ENCODE measurements around the gene DSCAML1.

- TF ChIP-seq FOXA1 (IDR thresholded peaks at IDR 0.05) (no peak), LEF1 (IDR thresholded peaks at IDR 0.05; ENCODE audit: borderline replicate concordance) (no peak), SP1 (IDR thresholded peaks at IDR 0.05) (no peak), HDGF (IDR thresholded peaks at IDR 0.05; ENCODE audit: borderline replicate concordance) (no peak), SUZ12 (IDR thresholded peaks at IDR 0.05) (no peak), ARNT (IDR thresholded peaks at IDR 0.05) (no peak), BHLHE40 (IDR thresholded peaks at IDR 0.05; ENCODE audit: borderline replicate concordance) (no peak)
- TF ChIP-seq, protein P1, sequence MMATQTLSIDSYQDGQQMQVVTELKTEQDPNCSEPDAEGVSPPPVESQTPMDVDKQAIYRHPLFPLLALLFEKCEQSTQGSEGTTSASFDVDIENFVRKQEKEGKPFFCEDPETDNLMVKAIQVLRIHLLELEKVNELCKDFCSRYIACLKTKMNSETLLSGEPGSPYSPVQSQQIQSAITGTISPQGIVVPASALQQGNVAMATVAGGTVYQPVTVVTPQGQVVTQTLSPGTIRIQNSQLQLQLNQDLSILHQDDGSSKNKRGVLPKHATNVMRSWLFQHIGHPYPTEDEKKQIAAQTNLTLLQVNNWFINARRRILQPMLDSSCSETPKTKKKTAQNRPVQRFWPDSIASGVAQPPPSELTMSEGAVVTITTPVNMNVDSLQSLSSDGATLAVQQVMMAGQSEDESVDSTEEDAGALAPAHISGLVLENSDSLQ (IDR thresholded peaks at IDR 0.05): no peak
Observed at GRCh38 chr11:117440258-117440657, 356.8 kb downstream of the DSCAML1 start.
